ENCODE data around the gene ITGB1.
A peak's percentile ranks its signal among the peaks of the same experiment; 100 is the strongest.
"Not testable (repeated sequence)": the region's sequence is repeated elsewhere in the genome, so short reads cannot be mapped to it uniquely, and the experiment has no call there.

Gene ITGB1

DNA sequence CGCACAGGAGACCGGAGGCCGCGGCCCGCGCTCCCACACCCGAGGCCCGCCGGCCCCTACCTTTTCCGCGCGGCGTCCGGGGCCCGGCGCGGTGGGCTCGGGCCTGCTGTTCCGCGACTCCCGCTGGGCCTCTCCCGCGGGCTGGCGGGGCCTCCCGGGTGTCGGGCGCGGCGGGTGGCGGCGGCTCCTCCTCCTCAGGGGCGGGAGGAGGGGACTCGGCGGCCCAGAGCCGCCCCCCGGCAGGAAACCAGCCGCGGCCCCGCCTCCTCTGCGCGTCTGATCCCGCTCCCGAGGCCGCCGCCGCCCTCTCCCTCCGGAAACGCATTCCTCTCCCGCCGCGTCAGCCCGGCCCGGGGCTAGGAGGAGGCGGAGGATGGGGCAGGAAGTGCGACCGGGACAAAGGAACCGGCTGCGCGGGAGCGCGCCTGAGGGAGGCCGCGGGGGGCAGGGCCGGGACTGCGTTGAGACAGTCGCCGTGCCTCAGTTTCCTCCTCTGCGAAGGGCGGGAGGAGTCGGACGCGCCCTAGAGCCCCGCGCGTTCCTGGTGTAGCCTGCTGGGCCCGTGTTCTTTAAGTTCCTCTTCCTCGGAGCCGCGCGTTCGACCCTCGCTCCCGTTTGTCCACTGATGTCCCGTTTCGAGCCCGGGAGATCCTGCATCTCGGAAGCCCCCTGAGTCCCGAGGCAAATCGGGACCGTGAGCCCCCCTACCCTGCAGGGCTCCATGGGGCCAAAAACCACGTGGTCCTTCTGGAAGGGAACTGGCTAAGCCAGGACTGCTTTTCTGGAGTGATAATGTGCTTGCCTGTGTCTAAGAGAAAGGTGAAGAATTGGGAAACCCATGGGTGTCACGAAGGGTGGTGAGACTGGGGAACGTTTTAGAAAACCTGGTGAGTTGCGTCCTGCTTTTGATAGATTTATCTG, at the start of gene ITGB1:
Gene ITGB1 (minus strand): TSS at position 146 of the 921 bp plus-strand sequence. CDS start 22,672 bp downstream, outside the sequence.
- FAIRE-seq (peak; percentile 5), DNase-seq (ENCODE audit: low spot score) (peak; percentile 92)

- no peak for FAIRE-seq
- DNase-seq (ENCODE audit: low spot score) = no peak
Observed at GRCh38 chr10:33006342-33006887, 48.4 kb upstream of the ITGB1 start.

DNA sequence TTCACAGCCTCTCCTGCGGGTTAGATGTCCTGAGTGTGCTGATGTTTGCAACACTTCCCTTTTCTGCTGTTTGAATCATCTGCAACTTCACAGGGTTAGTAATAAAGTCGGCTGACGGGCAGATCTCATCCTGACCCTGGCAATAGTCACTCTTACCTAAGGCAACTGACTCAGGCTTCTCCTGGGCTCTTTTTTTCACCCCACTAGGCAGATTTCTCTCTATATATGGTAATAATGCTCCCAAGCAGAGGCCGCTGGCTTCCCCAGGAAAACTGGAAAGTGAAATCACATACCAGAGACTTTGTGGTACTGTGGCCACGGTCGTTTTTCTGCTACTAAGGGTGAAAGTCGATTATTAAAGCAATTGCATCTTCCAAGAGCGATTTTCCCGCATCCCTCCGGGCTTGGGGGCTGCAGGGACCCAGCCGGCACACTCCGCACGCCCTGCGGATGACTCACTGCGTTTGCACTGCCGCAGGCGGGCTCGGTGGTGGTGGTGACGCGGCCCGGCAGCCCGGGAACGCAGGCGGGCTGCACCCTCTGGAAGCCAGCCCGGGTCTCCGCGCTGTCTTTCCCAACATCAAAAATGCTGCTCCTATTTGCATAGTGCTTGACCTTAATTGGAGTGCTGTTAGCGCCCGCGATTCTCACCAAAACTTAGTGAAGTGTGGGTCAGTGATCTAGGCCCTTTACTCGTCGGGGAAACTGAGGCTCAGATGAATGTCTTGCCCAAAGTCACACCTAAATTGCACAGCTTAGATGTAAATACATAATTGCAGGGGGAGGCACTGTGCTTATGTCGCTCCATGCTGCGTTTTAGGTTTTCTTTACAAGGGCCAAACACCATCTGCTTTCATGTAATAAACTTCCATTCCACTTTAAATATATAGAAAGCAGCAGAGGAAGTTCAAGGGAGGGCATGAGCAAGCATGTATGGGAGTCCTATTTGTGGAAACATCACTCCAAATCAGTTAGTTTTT, 47.6 kb upstream of the ITGB1 start:
- DNase-seq (ENCODE audit: low spot score) = peak; percentile 98
- FAIRE-seq = peak; percentile 95

DNA sequence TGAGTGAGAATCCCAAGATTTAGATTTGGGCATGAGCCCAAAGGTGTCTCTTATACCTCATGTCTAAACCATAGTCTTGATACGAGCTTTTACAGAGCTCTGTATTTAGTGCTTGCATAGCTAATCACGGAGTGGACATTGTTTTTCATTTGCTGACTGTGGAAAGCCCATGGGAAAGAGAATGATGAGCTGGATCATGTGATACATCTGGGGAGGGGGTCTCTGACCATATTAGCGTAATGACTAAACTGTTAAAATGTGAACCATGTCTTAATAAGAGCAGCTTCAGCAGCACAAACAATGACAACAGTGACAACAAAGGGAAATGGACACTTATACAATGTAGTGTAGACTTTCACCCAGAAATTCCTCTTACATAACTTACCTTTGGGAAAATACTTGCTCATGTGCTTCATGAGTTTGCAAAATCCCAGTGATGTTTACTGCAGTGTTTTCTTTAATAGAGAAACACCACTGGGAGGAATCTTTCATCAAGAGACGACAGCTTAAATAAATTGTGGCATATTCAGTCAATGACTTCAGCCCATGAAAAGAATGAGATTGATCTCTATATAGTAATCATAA, 44.0 kb upstream of the ITGB1 start:
- DNase-seq (ENCODE audit: low spot score) (no peak), FAIRE-seq (no peak)

DNA sequence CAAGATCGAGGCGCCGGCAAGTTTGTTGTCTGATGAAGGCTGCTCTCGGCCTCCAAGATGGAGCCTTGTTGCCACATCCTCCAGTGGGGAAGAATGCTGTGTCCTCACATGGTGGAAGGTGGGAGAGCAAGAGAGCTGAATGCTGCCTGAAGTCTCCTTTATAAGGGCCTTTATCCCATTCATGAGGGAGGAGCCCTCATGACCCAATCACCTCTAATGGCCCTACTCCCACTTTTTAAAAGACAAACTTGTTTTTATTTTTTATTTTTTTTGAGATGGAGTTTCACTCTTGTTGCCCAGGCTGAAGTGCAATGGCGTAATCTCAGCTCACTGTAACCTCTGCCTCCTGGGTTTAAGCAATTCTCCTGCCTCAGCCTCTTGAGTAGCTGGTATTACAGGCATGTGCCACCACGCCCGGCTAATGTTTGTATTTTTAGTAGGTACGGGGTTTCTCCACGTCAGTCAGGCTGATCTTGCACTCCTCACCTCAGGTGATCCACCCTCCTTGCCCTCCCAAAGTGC, 40.1 kb upstream of the ITGB1 start:
- not testable (repeated sequence) for FAIRE-seq; DNase-seq (ENCODE audit: low spot score)

DNA sequence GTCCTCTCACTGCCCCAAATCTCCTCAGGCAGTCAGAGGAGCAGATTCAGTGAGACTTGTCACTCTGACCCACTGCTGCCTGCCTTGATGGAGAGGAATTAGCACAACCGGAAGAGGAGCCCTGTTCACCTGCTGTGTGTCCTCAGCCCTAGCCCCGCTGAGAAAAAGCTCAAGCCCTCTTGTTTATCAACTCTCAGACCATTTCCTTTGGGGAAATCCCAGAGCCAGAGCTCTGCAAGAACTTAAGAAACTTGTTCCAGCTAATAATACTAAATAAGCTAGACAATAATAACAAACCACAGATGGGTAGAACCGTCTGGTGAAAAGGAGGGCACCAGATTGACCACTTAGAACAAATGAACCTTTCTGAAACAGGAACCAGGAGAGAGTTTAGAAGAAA, 37.7 kb upstream of the ITGB1 start:
- FAIRE-seq (no peak), DNase-seq (ENCODE audit: low spot score) (no peak)

- FAIRE-seq = no peak
- no peak for DNase-seq (ENCODE audit: low spot score)
Observed at GRCh38 chr10:32995066-32995622, 37.1 kb upstream of the ITGB1 start.

- not testable (repeated sequence) for DNase-seq (ENCODE audit: low spot score); FAIRE-seq
Observed at GRCh38 chr10:32994632-32995031, 36.6 kb upstream of the ITGB1 start.

GRCh38 chr10:32992310-32992709, 34.3 kb upstream of the ITGB1 start:
- FAIRE-seq; DNase-seq (ENCODE audit: low spot score): not testable (repeated sequence)

DNA sequence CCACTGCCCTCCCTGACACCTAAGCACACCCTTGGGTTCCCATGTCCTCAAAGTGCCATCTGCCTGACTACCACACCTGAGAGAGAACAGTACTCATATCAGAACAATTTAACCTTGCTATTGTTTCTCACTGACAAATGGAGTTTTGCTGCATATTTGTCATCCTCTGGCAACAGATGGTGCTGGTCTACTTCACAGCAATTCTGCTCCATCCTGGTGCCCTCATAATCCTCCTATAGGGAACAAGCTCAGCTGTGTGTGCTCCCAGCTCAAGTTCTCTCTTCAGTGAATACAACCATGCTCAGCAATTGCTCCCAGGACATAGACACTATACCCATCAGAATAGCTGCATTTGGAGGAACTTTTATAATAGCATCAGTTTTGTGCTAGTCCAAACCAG, 32.8 kb upstream of the ITGB1 start:
- FAIRE-seq (no peak), DNase-seq (ENCODE audit: low spot score) (no peak)

DNA sequence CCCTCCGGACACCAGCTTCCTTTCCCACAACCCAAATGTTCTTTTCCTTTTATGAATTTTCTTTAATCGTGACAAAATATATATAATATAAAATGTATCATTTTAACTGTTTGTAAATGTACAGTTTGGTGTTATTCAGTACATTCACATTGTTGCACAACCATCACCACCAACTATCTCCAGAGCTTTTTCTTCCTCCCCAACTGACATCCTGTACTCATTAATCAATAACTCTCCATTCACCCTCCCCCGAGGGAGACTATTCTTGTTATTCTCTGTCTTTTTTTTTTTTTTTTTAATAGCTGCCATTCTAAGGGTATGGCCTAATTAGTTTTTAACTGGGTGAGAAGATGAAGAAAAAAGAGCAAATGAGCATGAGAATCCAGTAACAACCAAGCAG, 30.6 kb upstream of the ITGB1 start:
- DNase-seq (ENCODE audit: low spot score) (no peak), FAIRE-seq (no peak)

- DNase-seq (ENCODE audit: low spot score) = no peak
- no peak for FAIRE-seq
Observed at GRCh38 chr10:32987172-32987571, 29.1 kb upstream of the ITGB1 start.

- DNase-seq (ENCODE audit: low spot score) = peak; percentile 60
Observed at GRCh38 chr10:32985775-32986350, 27.8 kb upstream of the ITGB1 start.

GRCh38 chr10:32985341-32985764, 27.3 kb upstream of the ITGB1 start:
- FAIRE-seq (no peak), DNase-seq (ENCODE audit: low spot score) (no peak)

More at GRCh38 chr10:32985775-32986350, 27.8 kb upstream of the ITGB1 start:
- peak; percentile 90 for FAIRE-seq

- FAIRE-seq = no peak
- no peak for DNase-seq (ENCODE audit: low spot score)
Observed at GRCh38 chr10:32984003-32984600, 26.1 kb upstream of the ITGB1 start.

DNA sequence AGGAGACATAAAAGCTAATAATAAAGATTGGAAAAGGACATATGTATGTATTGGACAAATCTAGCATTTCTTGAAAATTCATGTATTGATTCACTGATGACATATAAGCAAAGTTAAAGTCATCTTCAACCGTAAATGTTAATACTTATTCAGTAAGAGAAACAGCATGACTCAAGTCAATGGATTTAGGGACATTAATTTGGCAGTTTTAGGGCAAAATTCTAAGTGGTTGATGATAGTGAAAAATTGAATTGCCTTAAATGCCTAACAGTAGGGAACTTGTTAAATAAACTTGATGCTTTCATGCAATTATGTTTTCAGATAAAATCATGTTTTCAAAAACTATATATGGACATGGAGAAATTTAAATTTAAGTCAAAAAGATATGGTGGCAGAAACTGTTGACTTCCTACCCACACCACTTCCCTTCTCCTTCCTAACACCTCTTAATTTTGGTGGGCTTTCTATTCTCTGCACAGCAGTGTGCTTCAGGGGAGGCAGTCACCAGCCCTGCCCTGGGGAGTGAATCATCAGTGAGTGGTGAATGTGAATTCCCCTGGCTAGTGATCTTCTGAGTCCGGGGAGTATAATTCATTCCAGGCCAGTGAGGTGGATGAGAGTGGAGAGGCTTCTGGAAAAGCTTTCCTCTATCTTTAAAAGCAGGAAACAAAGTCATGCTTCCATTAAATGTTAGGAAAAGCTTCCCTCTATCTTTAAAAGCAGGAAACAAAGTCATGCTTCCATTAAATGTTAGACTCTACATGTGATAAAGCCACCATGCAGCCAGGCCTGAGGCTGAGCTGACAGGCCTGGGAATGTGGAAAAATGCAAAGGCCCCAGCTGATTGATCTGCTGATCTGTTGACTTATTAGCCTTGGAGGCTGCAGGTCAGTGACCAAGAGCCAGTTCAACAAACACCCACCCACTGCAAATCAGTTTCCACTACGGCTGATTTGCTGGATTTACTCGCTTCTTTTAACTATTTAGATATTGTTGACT, 25.2 kb upstream of the ITGB1 start:
- FAIRE-seq (peak; percentile 96), DNase-seq (ENCODE audit: low spot score) (peak; percentile 97)

DNA sequence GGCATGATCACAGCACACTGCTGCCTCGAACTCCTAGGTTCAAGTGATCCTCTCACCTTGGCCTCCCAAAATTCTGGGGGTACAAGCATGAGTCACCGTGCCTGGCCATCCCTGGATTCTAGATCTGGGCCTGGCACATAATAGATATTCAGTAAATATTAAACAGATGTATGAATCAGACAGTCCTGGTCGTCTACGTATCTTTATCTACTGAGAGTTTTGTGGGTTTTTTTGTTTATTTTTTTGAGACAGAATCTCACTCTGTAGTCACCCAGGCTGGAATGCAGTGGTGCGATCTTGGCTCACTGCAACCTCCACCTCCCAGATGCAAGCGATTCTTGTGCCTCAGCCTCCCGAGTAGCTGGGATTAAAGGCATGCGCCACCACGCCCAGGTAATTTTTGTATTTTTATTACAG, 24.3 kb upstream of the ITGB1 start:
- peak; percentile 96 for FAIRE-seq
- peak; percentile 98 for DNase-seq (ENCODE audit: low spot score)

- DNase-seq (ENCODE audit: low spot score) (peak; percentile 71), FAIRE-seq (no peak)
Observed at GRCh38 chr10:32981760-32982159, 23.7 kb upstream of the ITGB1 start.
